Muscle of leg (tissue), 11 donors: ENCODE data around the gene P3H1. TPM values are rescaled to one million over a fixed set of nuclear protein-coding genes. Genes with fewer than 3 reads are reported as not detected.
"Not testable (repeated sequence)": the region's sequence is repeated elsewhere in the genome, so short reads cannot be mapped to it uniquely, and the experiment has no call there.

Experiments used
- DNase-seq: peaks from one replicate; pipeline ENCODE4 v3.0.0; 2013
- H3K27ac ChIP-seq: one replicate; pipeline ENCODE4 v1.5.1; 2013; ENCODE audit warnings: mild to moderate bottlenecking, low read length, control low read depth
- H3K27me3 ChIP-seq: one replicate; pipeline ENCODE4 v1.6.1; 2013; ENCODE audit warnings: low read length; ENCODE audit not compliant: control insufficient read depth, insufficient read depth
- H3K36me3 ChIP-seq: one replicate; pipeline ENCODE4 v1.6.1; 2013; ENCODE audit warnings: low read length; ENCODE audit not compliant: control insufficient read depth, insufficient read depth
- H3K4me1 ChIP-seq: one replicate; pipeline ENCODE4 v1.6.1; 2013; ENCODE audit warnings: low read length; ENCODE audit not compliant: control insufficient read depth, insufficient read depth
- H3K4me3 ChIP-seq: one replicate; pipeline ENCODE4 v1.5.1; 2013; ENCODE audit warnings: low read length, control low read depth
- H3K9me3 ChIP-seq: replicated peaks from 2 replicates; pipeline ENCODE4 v1.6.1; 2013; ENCODE audit warnings: low read depth, low read length; ENCODE audit not compliant: control insufficient read depth
- WGBS: methylation state at CpG from one replicate; pipeline ENCODE4 v1.1.5; 2013; ENCODE audit warnings: missing lambda C conversion rate; ENCODE audit not compliant: insufficient coverage; 5-methylcytosine and 5-hydroxymethylcytosine counted together
- polyA plus RNA-seq, 8 donors: library from polyadenylated mRNA; unstranded; fragments of 120-200 nt; gene quantifications; one replicate each; pipeline versions ENCODE4 v1.2.1 to v1.2.3, GENCODE V29; 2013; ENCODE audit warnings: inconsistent platforms in 1 of 8, low replicate concordance in 1 of 8; ENCODE audit not compliant: insufficient read length in 8 of 8, insufficient read depth in 1 of 8
- total RNA-seq: library from RNA; stranded (reverse); fragments of 120-200 nt; gene quantifications from one replicate; pipeline ENCODE4 v1.2.4, GENCODE V29; 2013

The P3H1 gene
- total and polyA plus RNA-seq, 9 donors = 51.7 to 103 (median 72.3) TPM

GRCh38 chr1:42732126-42732680 lies 34.6 kb downstream of the P3H1 start:
- Histone ChIP-seq H3K9me3 (no peaks in the 10 kb centered on the region), H3K27ac (no peak overlapping the region), H3K4me1 (no peaks in the 10 kb centered on the region), H3K36me3 (no peaks in the 10 kb centered on the region), H3K4me3 (no peak overlapping the region), H3K27me3 (no peaks in the 10 kb centered on the region)
- WGBS = 71% methylated on average over 7 of the region's 10 CpGs
- peak; percentile 59 for DNase-seq

- Histone ChIP-seq H3K9me3 (no peaks in the 10 kb centered on the region), H3K4me3 (no peak overlapping the region), H3K27me3 (no peaks in the 10 kb centered on the region), H3K36me3 (no peaks in the 10 kb centered on the region), H3K4me1 (no peaks in the 10 kb centered on the region), H3K27ac (no peak overlapping the region)
- no peak for DNase-seq
- 40% methylated on average over 1 of the region's 3 CpGs for WGBS
These were observed 35.2 kb downstream of the P3H1 start for GRCh38 chr1:42731585-42731984.

- Histone ChIP-seq H3K4me3 (no peak overlapping the region), H3K36me3 (no peaks in the 10 kb centered on the region), H3K4me1 (no peaks in the 10 kb centered on the region), H3K9me3 (no peaks in the 10 kb centered on the region), H3K27me3 (no peaks in the 10 kb centered on the region), H3K27ac (no peak overlapping the region)
- WGBS = no CpG with 5 or more reads among the region's 4 CpGs
- no peak for DNase-seq
These were observed 35.8 kb downstream of the P3H1 start for GRCh38 chr1:42730988-42731387.

- no peak overlapping the region for H3K27ac ChIP-seq
- no peaks in the 10 kb centered on the region for H3K9me3 ChIP-seq
These were observed 36.8 kb downstream of the P3H1 start for GRCh38 chr1:42730002-42730401.

GRCh38 chr1:42725820-42726219 lies 41.0 kb downstream of the P3H1 start:
- WGBS = no CpG with 5 or more reads among the region's 4 CpGs
- not testable (repeated sequence) for DNase-seq, H3K27ac ChIP-seq, H3K27me3 ChIP-seq, H3K4me3 ChIP-seq, H3K36me3 ChIP-seq, H3K9me3 ChIP-seq, H3K4me1 ChIP-seq

More at GRCh38 chr1:42730002-42730401, 36.8 kb downstream of the P3H1 start:
- Histone ChIP-seq H3K4me3 (no peak overlapping the region), H3K27me3 (no peaks in the 10 kb centered on the region), H3K36me3 (no peaks in the 10 kb centered on the region), H3K4me1 (no peaks in the 10 kb centered on the region)
- DNase-seq = no peak
- no CpG with 5 or more reads among the region's 3 CpGs for WGBS

DNA sequence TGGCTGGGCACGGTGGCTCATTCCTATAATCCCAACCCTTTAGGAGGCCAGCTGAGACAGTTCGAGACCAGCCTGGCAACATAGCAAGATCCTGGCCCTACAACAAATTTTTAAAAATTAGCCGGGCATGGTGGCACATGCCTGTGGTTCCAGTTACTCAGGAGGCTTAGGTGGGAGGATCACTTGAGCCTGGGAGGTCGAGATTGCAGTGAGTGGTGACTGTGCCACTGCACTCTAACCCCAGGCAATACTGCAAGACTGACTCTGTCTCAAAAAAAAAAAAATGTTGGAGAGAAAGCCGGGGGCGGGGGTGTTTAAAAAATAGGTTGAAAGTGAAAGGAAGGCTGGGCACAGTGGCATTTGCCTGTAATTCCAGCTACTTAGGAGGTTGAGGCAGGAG lies 43.3 kb downstream of the P3H1 start:
- H3K4me1 ChIP-seq = no peaks in the 10 kb centered on the region
- no peak for DNase-seq
- WGBS = 93% methylated on average over 3 of the region's 6 CpGs
- no peak overlapping the region for H3K27ac ChIP-seq
- H3K27me3 ChIP-seq = no peaks in the 10 kb centered on the region
- H3K4me3 ChIP-seq = no peak overlapping the region
- peaks cover 2% of the 10 kb centered on the region for H3K36me3 ChIP-seq
- peaks cover 2% of the 10 kb centered on the region for H3K9me3 ChIP-seq

- not testable (repeated sequence) for H3K4me3 ChIP-seq, H3K27me3 ChIP-seq, H3K4me1 ChIP-seq, H3K9me3 ChIP-seq, H3K27ac ChIP-seq, DNase-seq, H3K36me3 ChIP-seq
- WGBS = 100% methylated on average over 1 of the region's 2 CpGs
These were observed 44.4 kb downstream of the P3H1 start for GRCh38 chr1:42722403-42722802.

- no peaks in the 10 kb centered on the region for H3K4me1 ChIP-seq
- H3K27me3 ChIP-seq = no peaks in the 10 kb centered on the region
- DNase-seq = no peak
- WGBS = no CpG with 5 or more reads among the region's 3 CpGs
- no peak overlapping the region for H3K4me3 ChIP-seq
- H3K27ac ChIP-seq = no peak overlapping the region
- peaks cover 10% of the 10 kb centered on the region for H3K36me3 ChIP-seq
- peaks cover 2% of the 10 kb centered on the region for H3K9me3 ChIP-seq
These were observed 44.9 kb downstream of the P3H1 start for GRCh38 chr1:42721926-42722325.

DNA sequence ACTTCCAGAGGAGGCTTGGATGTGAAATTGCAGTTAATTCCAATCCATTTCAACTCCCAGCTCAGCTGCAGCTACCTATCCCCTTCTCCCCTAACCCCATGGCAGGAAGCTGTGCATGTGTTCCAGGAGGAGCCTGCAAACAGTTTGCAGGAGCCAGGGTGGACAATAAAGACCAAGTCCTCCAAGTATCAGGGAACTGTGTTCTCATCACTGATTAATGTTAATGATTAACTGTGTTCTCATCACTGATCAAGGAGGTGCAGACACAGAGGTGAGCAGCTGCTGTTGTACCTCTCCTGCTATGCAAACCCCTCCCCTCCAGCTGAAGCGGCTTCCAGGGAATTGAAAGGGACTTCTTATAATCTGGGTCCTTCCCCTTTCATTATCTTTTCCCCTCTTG lies 46.0 kb downstream of the P3H1 start:
- WGBS = no CpG with 5 or more reads among the region's 1 CpG
- no peaks in the 10 kb centered on the region for H3K4me1 ChIP-seq

GRCh38 chr1:42714441-42714840 lies 52.4 kb downstream of the P3H1 start:
- Histone ChIP-seq H3K36me3 (peaks cover 19% of the 10 kb centered on the region), H3K9me3 (peaks cover 17% of the 10 kb centered on the region)
- H3K27me3 ChIP-seq, H3K4me1 ChIP-seq, DNase-seq, H3K27ac ChIP-seq, H3K4me3 ChIP-seq: not testable (repeated sequence)

More for the DNA sequence above, 46.0 kb downstream of the P3H1 start:
- H3K4me3 ChIP-seq = no peak overlapping the region
- H3K27ac ChIP-seq = no peak overlapping the region
- no peaks in the 10 kb centered on the region for H3K27me3 ChIP-seq
- peaks cover 2% of the 10 kb centered on the region for H3K9me3 ChIP-seq
- no peak for DNase-seq
- peaks cover 10% of the 10 kb centered on the region for H3K36me3 ChIP-seq

DNA sequence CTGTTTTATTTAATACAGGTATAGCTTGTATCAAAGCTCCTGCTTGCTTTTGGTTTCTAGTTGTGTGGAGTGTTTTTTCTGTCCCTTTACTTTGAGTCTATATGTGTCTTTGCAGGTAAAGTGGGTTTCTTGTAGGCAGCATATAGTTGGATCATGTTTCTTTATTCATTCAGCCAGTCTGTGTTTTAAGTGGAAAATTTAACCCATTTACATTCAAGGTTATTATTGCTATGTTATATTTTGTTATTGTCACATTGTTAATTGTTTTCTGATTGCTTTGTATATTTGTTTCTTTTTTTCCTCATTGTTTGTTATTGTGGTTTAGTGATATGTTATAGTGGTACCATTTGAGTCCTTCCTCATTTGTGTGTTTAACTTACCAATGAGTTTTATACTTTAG lies 53.5 kb downstream of the P3H1 start:
- H3K27me3 ChIP-seq = no peaks in the 10 kb centered on the region

More for the DNA sequence above, 53.5 kb downstream of the P3H1 start:
- Histone ChIP-seq H3K4me1 (no peaks in the 10 kb centered on the region), H3K27ac (no peak overlapping the region), H3K36me3 (peaks cover 17% of the 10 kb centered on the region), H3K9me3 (peaks cover 17% of the 10 kb centered on the region), H3K4me3 (no peak overlapping the region)
- no peak for DNase-seq
